ENCODE data around the gene PVALEF. TPM values are rescaled to one million over a fixed set of nuclear protein-coding genes. Genes with fewer than 3 reads are reported as not detected.

The PVALEF gene
- total and polyA plus RNA-seq, 5 donors: not detected

DNA sequence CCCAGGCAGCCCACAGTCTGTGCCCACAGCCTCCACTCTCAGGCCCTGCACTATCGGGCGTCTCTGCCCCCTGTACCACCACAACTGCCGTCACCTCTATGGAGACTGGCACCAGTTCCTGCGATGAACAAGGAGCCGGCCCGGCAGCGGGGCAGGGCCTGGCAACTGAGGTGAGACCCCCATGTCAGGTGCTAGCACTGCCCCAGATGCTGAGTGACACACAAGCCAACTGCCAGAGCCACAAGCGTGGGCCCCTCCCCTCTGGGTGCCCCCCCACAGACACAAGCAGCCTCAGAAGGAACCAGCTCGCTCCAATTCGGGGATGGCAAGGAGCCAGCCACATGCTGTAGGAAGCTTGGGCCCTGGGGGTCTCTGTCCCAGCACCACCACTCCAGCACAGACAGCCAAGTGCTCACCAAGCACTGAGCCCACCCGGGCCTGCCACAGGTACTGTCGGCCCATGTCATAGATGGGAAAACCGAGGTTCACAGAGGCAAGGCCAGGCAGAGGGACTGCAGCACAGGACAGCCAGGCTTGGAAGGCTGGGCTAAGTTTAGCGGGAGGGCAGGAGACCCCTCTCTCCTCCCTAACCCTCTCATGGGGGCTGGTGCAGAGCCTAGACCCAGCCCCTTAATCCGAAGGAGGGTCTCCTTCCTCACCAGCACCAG, 1.5 kb upstream of the PVALEF start:
- intact Hi-C loops (cut with DNase I): no loop called here
- no peaks in the 10 kb centered on the region for H3K9me3 ChIP-seq (ENCODE audit: control insufficient read depth, low read length)
- H3K4me3 ChIP-seq (ENCODE audit: low read length): no peak overlapping the region
- H3K27me3 ChIP-seq (ENCODE audit: control insufficient read depth, insufficient read depth): no peaks in the 10 kb centered on the region
- no peak for ATAC-seq
- 86% methylated on average over 15 of the region's 15 CpGs for WGBS
- H3K27ac ChIP-seq (ENCODE audit: low read length): no peak overlapping the region
- peak in 2 of 3 donors; percentile 11 to 37 for DNase-seq
- no peaks in the 10 kb centered on the region for H3K4me1 ChIP-seq (ENCODE audit: control insufficient read depth, insufficient read depth, low read length)

DNA sequence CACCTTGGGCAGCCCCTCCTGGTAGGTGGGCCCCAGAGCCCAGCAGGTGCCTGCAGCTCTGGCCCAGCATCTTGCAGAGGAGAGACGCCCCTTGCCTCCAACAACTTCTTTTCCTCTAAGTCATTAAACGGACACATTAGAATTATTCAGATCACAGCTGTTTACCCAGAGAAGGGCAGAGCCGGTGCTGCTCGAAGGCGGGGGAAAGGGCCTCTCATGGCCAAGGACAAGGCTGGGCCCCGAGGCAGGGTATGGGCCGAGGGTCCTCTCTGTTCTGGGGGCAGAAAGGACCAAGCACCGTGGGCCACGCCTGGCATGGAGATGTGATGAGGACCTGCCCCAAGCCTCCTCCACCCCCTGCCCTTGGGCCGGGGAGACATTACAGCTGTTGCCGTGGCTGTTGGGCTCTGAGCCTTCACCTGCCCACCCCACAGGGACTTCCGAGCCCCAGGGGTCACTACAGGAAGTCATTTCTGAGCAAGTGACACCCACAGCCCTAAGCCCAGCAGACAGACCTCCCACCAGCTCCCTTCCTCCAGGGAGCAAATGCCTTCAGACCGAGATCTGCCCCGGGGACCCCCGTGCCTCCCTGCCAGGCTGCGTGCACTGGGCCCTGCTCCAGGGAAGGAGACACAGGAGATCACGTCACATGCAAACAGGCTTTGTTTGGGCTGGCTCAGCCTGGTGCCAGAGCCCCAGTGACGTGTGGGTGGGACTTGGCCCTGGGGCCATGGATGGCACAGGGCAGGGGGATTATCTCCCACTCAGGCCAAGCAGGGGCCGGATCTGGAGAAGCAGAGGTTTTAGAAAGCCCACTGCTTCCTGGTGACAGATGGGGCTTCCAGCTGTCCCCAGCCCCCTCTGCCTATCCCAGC, 699 bp upstream of the PVALEF start:
- intact Hi-C loops (cut with DNase I): no loop called here
- no peak overlapping the region for H3K27ac ChIP-seq (ENCODE audit: low read length)
- DNase-seq (peak in 2 of 3 donors; percentile 15 to 62), ATAC-seq (peak in 1 of 2 donors; percentile 17)
- H3K4me3 ChIP-seq (ENCODE audit: low read length): no peak overlapping the region
- 62% methylated on average over 19 of the region's 19 CpGs for WGBS
- H3K27me3 ChIP-seq (ENCODE audit: control insufficient read depth, insufficient read depth): no peaks in the 10 kb centered on the region
- H3K4me1 ChIP-seq (ENCODE audit: control insufficient read depth, insufficient read depth, low read length): no peaks in the 10 kb centered on the region
- H3K9me3 ChIP-seq (ENCODE audit: control insufficient read depth, low read length): no peaks in the 10 kb centered on the region

DNA sequence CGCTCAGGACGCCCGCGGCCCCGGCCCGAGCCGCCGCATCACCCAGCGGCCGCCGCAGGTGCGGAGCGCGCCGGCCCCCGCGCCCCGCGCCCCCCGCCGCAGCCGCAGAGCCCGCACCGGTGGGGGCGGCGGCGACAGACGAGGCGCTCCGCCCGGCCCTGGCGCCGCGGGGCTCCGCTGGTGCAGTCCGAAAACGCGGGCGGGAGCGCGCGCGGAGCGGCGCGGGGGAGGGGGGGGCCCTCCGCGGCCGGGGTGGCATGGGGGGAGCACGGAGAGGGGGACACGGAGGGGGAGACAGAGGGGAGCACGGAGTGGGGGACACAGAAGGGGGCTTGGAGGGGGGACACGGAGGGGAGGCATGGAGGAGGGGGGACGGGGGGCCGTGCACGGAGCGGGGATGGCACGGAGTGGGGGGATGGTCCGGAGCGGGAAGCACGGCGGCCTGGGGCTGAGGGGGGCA, 756 bp downstream of the PVALEF start, which contains the start of gene AATK:
Gene AATK (minus strand): TSS at position 189 of the 460 bp plus-strand sequence. CDS start 229 bp downstream, outside the sequence.
- 1% methylated on average over 62 of the region's 62 CpGs for WGBS
- intact Hi-C loops (cut with DNase I): no loop called here
- no peak within 1 kb of the TSS for H3K27ac ChIP-seq (ENCODE audit: low read length)
- peak within 1 kb of the TSS; percentile 59 for H3K4me3 ChIP-seq (ENCODE audit: low read length)
- H3K9me3 ChIP-seq (ENCODE audit: control insufficient read depth, low read length): no peaks in the 10 kb centered on the region
- ATAC-seq (no peak), DNase-seq (peak in 2 of 3 donors; percentile 7 to 41)
- no peaks in the 10 kb centered on the region for H3K27me3 ChIP-seq (ENCODE audit: control insufficient read depth, insufficient read depth)
- H3K4me1 ChIP-seq (ENCODE audit: control insufficient read depth, insufficient read depth, low read length): no peaks in the 10 kb centered on the region

DNA sequence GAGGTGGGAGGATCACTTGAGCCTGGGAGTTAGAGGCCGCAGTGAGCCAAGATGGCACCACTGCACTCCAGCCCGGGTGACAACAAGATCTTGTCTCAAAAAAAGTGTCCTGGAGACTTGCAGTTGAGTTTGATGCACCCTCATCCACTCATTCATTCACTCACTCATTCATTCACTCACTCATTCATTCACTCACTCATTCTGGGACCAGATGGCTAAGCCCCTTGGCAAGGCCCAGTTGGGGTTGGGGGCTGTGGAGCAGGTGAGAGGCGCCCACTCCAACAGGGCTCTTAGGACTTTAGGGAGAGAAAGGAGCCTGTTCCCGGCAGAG, 1.9 kb downstream of the PVALEF start:
- Histone ChIP-seq H3K4me3 (ENCODE audit: low read length) (no peak overlapping the region), H3K27me3 (ENCODE audit: control insufficient read depth, insufficient read depth) (no peaks in the 10 kb centered on the region), H3K27ac (ENCODE audit: low read length) (no peak overlapping the region), H3K9me3 (ENCODE audit: control insufficient read depth, low read length) (no peaks in the 10 kb centered on the region), H3K4me1 (ENCODE audit: control insufficient read depth, insufficient read depth, low read length) (no peaks in the 10 kb centered on the region)
- 97% methylated on average over 4 of the region's 4 CpGs for WGBS
- ATAC-seq (no peak), DNase-seq (peak in 1 of 3 donors; percentile 5)
- intact Hi-C loops (cut with DNase I): no loop called here

DNA sequence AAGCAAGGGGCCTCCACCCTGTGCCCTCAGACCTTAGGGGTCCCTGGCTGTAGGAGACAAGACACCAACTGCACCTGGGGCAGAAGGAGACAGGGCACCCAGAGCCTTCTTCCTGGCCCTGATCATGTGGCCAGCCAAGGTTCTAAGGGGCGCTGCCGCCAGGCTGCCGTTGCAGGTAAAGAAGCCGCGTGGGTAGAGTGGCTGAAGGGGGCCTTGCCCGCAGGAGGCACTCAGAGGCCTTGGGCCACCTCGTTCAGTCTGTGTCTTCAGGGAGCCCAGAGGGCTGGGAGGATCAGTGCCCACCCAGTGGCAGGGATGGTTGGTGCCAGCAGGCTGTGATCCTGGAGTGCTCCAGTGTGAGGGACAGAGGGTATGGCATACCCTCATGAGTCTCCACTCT, 2.3 kb downstream of the PVALEF start:
- DNase-seq (peak in 2 of 3 donors; percentile 5 to 27), ATAC-seq (no peak)
- Histone ChIP-seq H3K4me3 (ENCODE audit: low read length) (no peak overlapping the region), H3K27me3 (ENCODE audit: control insufficient read depth, insufficient read depth) (no peaks in the 10 kb centered on the region), H3K4me1 (ENCODE audit: control insufficient read depth, insufficient read depth, low read length) (no peaks in the 10 kb centered on the region), H3K9me3 (ENCODE audit: control insufficient read depth, low read length) (no peaks in the 10 kb centered on the region), H3K27ac (ENCODE audit: low read length) (no peak overlapping the region)
- intact Hi-C loops (cut with DNase I): no loop called here
- 97% methylated on average over 7 of the region's 7 CpGs for WGBS

DNA sequence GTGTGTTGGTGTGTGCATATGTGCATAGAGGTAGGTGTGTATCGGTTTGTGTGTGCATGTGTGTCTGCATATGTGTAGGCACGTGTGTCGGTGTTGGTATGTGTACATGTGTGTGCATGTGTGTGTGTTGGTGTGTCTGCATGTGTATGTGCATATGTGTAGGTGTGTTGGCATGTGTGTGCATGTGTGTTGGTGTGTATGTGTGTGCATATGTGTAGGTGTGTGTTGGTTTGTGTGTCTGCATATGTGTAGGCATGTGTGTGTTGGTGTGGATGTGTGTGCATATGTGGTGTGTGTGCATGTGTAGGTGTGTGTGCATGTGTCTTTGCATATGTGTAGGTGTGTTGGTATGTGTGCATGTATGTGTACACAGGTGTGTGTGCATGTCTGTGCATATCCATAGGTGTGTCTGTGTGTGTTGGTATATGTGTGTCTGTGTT, 4.6 kb downstream of the PVALEF start:
- Histone ChIP-seq H3K9me3 (ENCODE audit: control insufficient read depth, low read length) (no peaks in the 10 kb centered on the region), H3K27ac (ENCODE audit: low read length) (no peak overlapping the region), H3K4me3 (ENCODE audit: low read length) (no peak overlapping the region), H3K27me3 (ENCODE audit: control insufficient read depth, insufficient read depth) (no peaks in the 10 kb centered on the region), H3K4me1 (ENCODE audit: control insufficient read depth, insufficient read depth, low read length) (no peaks in the 10 kb centered on the region)
- intact Hi-C loops (cut with DNase I): no loop called here
- WGBS: 95% methylated on average over 3 of the region's 3 CpGs
- DNase-seq (no peak), ATAC-seq (no peak)

DNA sequence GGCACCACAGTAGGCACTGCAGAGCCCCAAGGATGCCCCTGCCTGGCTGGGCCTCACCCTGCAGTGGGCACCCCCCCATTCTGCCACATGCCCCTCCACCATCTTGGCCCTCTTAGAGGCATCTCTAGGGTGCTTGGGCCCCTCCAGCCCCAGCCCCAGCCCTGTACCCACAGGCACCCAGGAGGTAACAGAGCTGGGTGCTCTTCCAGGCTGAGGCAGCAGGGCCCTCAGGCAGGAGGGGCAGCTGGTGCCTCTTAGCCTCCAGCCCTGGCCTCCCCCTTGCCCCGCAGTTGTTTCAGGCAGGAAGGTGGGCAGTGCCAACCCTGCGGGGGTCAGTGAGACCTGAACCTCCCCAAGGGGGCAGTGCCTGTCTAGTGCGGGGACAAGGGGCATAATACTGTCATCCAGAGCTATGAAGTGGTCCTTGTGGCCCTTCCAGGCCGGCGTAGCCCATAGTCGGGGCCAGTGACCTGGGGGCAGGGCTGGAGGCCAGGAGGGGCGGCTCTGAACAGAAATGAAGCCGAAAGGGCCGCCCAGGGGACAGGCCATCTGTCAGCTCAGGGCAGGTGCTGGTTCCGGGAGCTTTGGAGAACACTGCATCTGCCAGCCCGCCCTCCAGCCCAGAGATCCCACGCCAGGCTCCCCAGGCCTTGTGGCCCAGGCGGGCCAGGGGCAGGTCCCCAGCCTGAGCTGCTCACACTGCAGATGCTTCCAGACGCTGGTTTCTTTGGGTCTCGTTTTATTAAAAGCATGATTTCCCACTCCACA, 5.6 kb downstream of the PVALEF start:
- DNase-seq (peak in 2 of 3 donors; percentile 23 to 32), ATAC-seq (no peak)
- Histone ChIP-seq H3K4me1 (ENCODE audit: control insufficient read depth, insufficient read depth, low read length) (no peaks in the 10 kb centered on the region), H3K4me3 (ENCODE audit: low read length) (no peak overlapping the region), H3K27me3 (ENCODE audit: control insufficient read depth, insufficient read depth) (no peaks in the 10 kb centered on the region), H3K27ac (ENCODE audit: low read length) (no peak overlapping the region), H3K9me3 (ENCODE audit: control insufficient read depth, low read length) (no peaks in the 10 kb centered on the region)
- WGBS: 87% methylated on average over 15 of the region's 15 CpGs
- intact Hi-C loops (cut with DNase I): no loop called here

DNA sequence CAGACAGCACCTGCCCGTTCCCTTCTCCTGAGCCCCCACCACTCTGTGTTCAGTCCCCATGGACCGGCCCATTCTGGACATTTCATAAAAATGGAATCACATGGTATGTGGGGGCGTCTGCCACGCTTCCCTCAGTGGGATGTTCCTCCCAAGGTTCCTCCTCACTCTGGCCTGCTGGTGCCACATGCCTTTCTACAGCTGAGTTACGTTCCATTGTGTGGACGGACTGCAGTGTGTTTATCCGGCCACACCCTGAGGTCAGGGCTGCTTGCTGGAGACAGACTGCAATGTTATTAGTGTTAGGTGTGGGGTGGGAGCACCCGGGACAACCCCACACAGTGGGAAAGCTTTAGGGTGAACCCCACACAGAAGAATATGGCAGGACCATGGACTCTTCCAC, 6.6 kb downstream of the PVALEF start:
- intact Hi-C loops (cut with DNase I): no loop called here
- no peaks in the 10 kb centered on the region for H3K9me3 ChIP-seq (ENCODE audit: control insufficient read depth, low read length)
- peak; percentile 25 to 74 for ATAC-seq
- WGBS: 64% methylated on average over 8 of the region's 8 CpGs
- no peaks in the 10 kb centered on the region for H3K4me1 ChIP-seq (ENCODE audit: control insufficient read depth, insufficient read depth, low read length)
- H3K27me3 ChIP-seq (ENCODE audit: control insufficient read depth, insufficient read depth): no peaks in the 10 kb centered on the region
- no peak overlapping the region for H3K4me3 ChIP-seq (ENCODE audit: low read length)
- no peak overlapping the region for H3K27ac ChIP-seq (ENCODE audit: low read length)
- DNase-seq: peak in 2 of 3 donors; percentile 26 to 30

DNA sequence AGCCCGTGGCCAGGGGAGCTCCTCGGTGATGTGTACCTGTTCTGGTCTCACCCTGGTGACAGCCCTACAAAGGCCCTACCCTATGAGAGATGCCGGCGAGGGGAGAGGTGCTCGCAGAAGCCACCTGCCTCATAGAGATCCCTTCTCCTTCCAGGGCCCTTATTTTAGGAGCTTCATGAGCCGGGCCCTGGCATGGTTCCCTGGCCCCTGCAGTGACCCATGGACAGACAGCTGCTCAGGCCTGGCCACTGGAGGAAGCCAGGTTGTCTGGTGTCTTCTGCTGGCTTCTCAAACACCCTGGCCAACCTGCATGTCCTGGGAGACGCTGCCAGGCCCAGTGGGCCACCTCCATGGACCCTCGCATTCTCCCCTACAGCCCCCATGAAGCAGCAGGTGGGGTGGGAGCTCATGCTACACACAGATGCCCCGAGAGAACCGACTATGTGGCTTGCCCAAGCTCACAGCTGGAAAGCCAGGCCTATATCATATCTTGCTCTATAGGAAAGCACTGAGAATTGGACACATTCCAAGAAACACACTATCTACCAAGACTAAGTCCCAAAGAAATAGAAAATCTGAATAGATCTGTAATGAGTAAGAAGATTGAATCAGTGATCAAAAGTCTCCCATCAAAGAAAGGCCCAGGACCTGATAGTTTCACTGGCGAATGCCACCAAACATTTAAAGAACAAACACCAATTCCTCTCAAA, 7.9 kb downstream of the PVALEF start:
- ATAC-seq: no peak
- no peaks in the 10 kb centered on the region for H3K27me3 ChIP-seq (ENCODE audit: control insufficient read depth, insufficient read depth)

DNA sequence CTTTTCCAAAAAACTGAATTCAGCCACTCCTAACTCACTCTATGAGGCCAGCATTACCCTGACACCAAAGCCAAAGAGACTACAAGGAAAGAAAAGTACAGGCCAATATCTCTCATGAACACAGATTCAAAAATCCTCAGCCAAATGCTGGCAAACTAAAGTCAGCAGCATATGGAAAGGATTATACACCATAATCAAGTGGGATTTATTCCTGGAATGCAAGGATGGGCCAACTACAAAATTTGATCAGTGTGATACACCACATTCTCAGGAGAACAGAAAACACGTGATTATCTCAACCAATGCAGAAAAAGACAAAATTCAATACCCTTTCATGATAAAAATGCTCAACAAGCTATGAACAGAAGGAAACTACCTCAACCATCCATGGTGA, 8.5 kb downstream of the PVALEF start:
- Histone ChIP-seq H3K27me3 (ENCODE audit: control insufficient read depth, insufficient read depth) (no peaks in the 10 kb centered on the region), H3K9me3 (ENCODE audit: control insufficient read depth, low read length) (no peaks in the 10 kb centered on the region), H3K27ac (ENCODE audit: low read length) (no peak overlapping the region), H3K4me3 (ENCODE audit: low read length) (no peak overlapping the region), H3K4me1 (ENCODE audit: control insufficient read depth, insufficient read depth, low read length) (no peaks in the 10 kb centered on the region)
- ATAC-seq: no peak
- DNase-seq: no peak
- intact Hi-C loops (cut with DNase I): no loop called here
- 65% methylated on average over 1 of the region's 1 CpG for WGBS

More for the DNA sequence above, 7.9 kb downstream of the PVALEF start:
- WGBS: 80% methylated on average over 11 of the region's 11 CpGs
- no peak overlapping the region for H3K4me3 ChIP-seq (ENCODE audit: low read length)
- no peak overlapping the region for H3K27ac ChIP-seq (ENCODE audit: low read length)
- H3K9me3 ChIP-seq (ENCODE audit: control insufficient read depth, low read length): no peaks in the 10 kb centered on the region
- intact Hi-C loops (cut with DNase I): no loop called here
- H3K4me1 ChIP-seq (ENCODE audit: control insufficient read depth, insufficient read depth, low read length): no peaks in the 10 kb centered on the region
- peak in 2 of 3 donors; percentile 8 to 34 for DNase-seq
